NCI-H460 (cell line): ENCODE measurements around the gene PRRG2. TPM values are rescaled to one million over a fixed set of nuclear protein-coding genes. Genes with fewer than 3 reads are reported as not detected.

Source experiments
- DNase-seq: peaks from one replicate; pipeline ENCODE4 v3.0.0-alpha.2; 2016; ENCODE audit warnings: low read depth; ENCODE audit errors: extremely low read depth
- polyA plus RNA-seq: library from polyadenylated mRNA; depleted of rRNA; stranded (reverse); fragments of >200 nt; gene quantifications from 2 replicates; pipeline ENCODE4 v1.2.3, GENCODE V29; 2014; cell fraction: nucleus; rRNA removed
- total RNA-seq: library from RNA; depleted of rRNA; stranded (reverse); fragments of >200 nt; shearing (Covaris generic); gene quantifications from 2 replicates; pipeline ENCODE4 v1.2.3, GENCODE V29; 2014; rRNA removed

The PRRG2 gene
- total RNA-seq = 0.14 TPM in 1 of 2 replicates, not detected in the other
- 0.11 TPM in 1 of 2 replicates, not detected in the other for polyA plus RNA-seq

- no peak for DNase-seq
These were observed at the start of gene PRRG2 for GRCh38 chr19:49581007-49581508. Gene PRRG2 (plus strand): TSS chr19:49581316. CDS start chr19:49583220, 1,904 bp downstream.

GRCh38 chr19:49533551-49534488 lies 47.3 kb upstream of the PRRG2 start:
- DNase-seq = peak; percentile 32

- no peak for DNase-seq
These were observed 46.3 kb upstream of the PRRG2 start for GRCh38 chr19:49534632-49535385.

- no peak for DNase-seq
These were observed 44.1 kb upstream of the PRRG2 start for GRCh38 chr19:49536921-49537462.

- no peak for DNase-seq
These were observed 42.5 kb upstream of the PRRG2 start for GRCh38 chr19:49538643-49539042.

GRCh38 chr19:49539192-49539952 lies 41.7 kb upstream of the PRRG2 start:
- DNase-seq = no peak

DNA sequence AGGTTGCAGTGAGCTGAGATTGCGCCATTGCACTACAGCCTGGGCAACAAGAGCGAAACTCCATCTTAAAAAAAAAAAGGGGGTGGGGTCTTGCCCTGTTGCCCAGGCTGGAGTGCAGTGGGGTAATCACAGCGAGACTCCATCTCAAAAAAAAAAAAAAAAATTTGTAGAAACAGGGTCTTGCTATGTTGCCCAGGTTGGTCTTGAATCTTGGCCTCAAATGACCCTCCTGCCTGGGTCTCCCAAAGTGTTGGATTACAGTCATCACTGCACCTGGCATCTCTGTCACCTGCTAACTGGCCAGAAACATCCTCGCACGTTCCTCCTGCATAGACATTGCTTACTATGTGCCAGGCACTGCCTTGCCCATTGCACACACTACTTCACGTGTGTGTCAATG lies 39.2 kb upstream of the PRRG2 start:
- no peak for DNase-seq

GRCh38 chr19:49542446-49542845 lies 38.7 kb upstream of the PRRG2 start:
- no peak for DNase-seq

DNA sequence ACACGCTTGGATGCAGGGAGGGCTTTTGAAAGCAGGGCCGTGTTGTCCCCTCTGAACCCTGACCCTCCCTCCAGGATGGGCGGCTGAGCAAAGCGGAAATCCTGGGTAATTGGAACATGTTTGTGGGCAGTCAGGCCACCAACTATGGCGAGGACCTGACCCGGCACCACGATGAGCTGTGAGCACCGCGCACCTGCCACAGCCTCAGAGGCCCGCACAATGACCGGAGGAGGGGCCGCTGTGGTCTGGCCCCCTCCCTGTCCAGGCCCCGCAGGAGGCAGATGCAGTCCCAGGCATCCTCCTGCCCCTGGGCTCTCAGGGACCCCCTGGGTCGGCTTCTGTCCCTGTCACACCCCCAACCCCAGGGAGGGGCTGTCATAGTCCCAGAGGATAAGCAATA lies 38.1 kb upstream of the PRRG2 start:
- DNase-seq = no peak

- no peak for DNase-seq
These were observed 37.0 kb upstream of the PRRG2 start for GRCh38 chr19:49544154-49544553.

- DNase-seq = peak; percentile 83
These were observed 34.1 kb upstream of the PRRG2 start for GRCh38 chr19:49546825-49547565.

GRCh38 chr19:49549045-49549444 lies 32.1 kb upstream of the PRRG2 start:
- no peak for DNase-seq

- DNase-seq = no peak
These were observed 29.6 kb upstream of the PRRG2 start for GRCh38 chr19:49551531-49551930.

- DNase-seq = no peak
These were observed 28.4 kb upstream of the PRRG2 start for GRCh38 chr19:49552749-49553148.

DNA sequence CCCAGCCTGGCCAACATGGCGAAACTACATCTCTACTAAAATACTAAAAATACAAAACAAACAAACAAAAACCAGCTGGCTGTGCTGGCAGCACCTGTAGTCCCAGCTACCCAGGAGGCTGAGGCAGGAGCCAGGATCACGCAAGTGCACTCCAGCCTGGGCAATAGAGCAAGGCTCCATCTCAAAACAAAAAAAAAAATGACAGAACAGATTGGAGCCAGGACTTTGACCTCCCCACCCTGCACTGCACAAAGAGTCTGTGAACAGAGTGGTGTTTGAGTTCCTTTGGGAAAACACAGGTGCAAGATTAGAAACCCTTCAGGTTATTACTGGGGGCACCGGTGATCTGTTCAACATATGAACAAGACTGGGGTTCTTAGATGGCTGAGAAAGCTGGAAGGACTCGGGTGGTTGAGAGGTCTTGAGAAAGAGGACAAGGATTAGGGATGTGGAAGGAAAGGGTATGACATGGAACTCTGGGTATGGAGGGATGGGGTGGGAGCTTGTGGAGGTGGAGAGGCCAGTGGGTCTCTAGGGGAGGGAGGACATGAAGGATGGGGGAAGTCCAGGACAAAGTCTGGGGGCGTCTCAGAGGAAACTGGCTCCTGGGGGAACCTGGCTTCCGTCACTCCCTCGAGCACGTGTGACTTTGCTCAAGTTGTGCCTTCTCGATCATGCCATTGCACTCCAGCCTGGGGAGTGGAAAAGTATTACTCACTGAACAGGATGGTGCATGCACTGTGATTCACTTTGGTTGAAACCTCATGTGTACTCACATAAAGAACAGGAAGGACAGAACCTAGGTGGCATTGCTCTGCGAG lies 27.5 kb upstream of the PRRG2 start:
- no peak for DNase-seq

GRCh38 chr19:49554701-49555181 lies 26.4 kb upstream of the PRRG2 start:
- DNase-seq = no peak

DNA sequence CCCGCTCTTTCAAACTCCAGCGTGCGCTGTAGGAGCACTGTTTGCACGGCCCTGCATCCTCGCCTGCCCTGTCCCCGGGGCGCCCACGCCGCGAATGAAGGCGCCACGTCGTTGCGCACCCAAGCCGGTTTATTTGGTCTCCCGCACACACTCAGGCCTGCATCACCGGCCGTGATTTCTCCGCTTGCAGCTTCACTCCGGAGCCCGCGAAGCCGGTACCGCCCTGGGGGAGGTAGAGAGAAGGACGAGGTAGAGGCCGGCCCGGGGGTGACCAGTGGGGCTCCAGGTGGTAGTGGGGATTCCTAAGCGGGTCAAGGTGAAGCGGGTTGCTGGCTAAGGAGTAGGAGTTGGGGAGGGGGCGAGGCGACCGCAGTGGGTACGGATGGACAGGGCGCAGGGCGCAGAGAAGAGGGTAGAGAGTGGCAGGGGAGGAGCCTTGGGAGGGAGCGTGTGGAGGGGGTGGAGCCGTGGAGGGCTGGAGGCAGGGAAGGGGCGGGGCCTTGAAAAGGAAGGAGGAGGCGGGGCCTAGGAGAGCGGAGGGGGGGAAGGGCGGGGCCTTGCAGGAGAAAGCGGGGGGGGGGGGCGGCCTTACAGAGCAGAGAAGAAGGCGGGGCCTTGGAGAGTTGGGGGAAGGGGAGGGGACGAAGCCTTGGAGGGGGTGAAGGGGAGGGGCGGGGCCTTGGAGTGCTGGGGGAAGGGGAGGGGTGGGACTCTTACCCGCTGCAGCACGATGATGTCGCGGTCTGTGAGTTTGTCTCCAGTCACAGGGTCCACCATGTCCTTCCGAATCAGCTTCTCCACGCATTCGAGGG lies 25.3 kb upstream of the PRRG2 start:
- DNase-seq = peak; percentile 14
